GM12872 (cell line): ENCODE data around the gene PLAAT2.
A peak's percentile ranks its signal among the peaks of the same experiment; 100 is the strongest.

Experiments used
- TF ChIP-seq, protein P1 (sequence below): IDR thresholded peaks from 3 replicates; pipeline ENCODE4 v1.5.1; 2011; ENCODE audit warnings: low read depth, mild to moderate bottlenecking, low read length, moderate library complexity; ENCODE audit not compliant: insufficient read depth

The PLAAT2 gene

GRCh38 chr11:63608353-63609345 lies 45.5 kb upstream of the PLAAT2 start:
- TF ChIP-seq, protein P1, sequence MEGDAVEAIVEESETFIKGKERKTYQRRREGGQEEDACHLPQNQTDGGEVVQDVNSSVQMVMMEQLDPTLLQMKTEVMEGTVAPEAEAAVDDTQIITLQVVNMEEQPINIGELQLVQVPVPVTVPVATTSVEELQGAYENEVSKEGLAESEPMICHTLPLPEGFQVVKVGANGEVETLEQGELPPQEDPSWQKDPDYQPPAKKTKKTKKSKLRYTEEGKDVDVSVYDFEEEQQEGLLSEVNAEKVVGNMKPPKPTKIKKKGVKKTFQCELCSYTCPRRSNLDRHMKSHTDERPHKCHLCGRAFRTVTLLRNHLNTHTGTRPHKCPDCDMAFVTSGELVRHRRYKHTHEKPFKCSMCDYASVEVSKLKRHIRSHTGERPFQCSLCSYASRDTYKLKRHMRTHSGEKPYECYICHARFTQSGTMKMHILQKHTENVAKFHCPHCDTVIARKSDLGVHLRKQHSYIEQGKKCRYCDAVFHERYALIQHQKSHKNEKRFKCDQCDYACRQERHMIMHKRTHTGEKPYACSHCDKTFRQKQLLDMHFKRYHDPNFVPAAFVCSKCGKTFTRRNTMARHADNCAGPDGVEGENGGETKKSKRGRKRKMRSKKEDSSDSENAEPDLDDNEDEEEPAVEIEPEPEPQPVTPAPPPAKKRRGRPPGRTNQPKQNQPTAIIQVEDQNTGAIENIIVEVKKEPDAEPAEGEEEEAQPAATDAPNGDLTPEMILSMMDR, result no peak

- TF ChIP-seq, protein P1, result no peak
These were observed 40.0 kb upstream of the PLAAT2 start for GRCh38 chr11:63603180-63603518.

DNA sequence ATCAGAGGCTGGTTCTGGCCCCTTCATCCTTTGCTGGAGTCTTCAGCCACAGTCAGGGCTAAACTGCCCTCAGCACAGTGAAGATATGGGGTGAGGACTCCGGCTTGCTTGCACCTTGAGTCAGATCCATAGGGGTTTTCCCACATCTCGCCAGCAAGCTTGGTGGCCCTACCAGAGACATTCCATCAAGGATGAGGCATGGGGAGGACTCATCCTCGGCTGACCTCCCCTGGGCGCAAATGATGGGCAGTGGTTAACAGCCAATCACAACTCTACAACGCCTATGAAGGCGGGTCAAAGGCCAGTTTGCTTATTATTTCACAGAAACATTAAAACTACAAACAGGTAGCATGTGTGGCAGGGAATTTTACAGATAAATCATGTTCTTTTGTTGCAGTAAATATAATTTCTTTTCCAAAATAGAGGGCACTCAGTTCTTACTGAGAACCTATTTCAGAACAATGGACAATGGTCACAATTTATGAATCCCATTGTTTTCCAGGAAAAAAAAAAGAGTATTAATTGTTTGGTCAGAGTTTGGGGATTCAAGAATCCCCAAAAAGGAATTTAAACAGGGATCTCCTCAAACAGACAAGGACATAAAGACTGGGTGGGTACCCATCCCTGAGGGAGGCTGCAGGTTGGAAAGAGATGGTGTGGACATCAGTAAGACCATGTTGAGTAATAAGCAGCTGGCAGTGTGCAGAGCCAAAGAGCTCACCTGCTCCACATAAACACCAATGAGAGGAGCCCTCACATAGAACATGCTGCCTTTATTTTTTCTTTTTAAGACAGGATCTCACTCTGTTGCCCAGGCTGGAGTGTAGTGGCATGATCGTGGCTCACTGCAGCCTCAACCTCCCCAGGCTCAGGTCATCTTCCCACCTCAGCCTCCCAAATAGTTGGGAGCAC lies 36.3 kb upstream of the PLAAT2 start:
- TF ChIP-seq, protein P1, result no peak

- TF ChIP-seq, protein P1, result no peak
These were observed 35.4 kb upstream of the PLAAT2 start for GRCh38 chr11:63598556-63598955.

GRCh38 chr11:63595296-63595695 lies 32.1 kb upstream of the PLAAT2 start:
- TF ChIP-seq, protein P1, result no peak

- TF ChIP-seq, protein P1, result peak; percentile 87
These were observed 29.8 kb upstream of the PLAAT2 start for GRCh38 chr11:63592975-63593395.

DNA sequence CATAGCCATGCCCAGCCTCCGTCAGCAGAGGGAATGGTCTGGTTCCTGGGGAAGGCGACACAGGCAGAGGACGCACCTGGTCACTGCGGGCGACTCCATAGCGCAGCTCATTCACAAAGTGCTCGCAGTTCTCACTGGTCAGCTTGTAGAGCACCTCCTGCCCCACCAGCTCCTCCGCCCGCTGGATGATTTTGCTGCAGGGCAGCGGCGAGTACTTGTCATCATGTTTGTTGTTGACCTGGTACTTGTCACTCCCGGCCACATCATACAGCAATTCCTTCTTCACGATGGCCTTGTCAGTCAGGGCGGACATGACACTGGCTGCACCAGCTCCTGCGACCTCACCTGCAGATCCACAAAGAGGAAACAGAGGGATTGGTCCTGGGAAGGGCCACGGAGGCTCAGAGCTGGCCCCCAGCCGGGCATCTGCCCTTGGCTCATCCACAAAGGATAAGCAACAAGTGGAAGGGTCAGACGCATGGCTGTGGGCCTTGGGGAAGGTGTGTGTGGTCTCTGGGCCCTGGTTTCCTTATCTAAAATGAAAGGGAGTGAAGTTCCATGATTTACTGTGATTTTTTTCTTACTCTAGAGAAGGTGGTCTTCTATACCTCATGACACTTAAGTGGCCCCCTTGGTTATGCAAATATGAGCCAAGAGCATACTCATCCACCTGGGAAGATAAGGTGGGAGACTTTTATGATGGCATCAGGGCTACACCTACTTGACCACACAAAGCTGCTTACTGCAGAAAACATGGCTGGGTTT lies 27.0 kb upstream of the PLAAT2 start:
- TF ChIP-seq, protein P1, result no peak
